G401 (cell line): ENCODE measurements around the gene ALK. TPM values are rescaled to one million over a fixed set of nuclear protein-coding genes. Genes with fewer than 3 reads are reported as not detected.

Experiments
- DNase-seq: peaks from one replicate; pipeline ENCODE4 v3.0.0-alpha.2; 2015; ENCODE audit warnings: low spot score
- in situ Hi-C: cut with HindIII; loops from 2 replicates; pipeline ENCODE4 v1.10.0; 2016; ENCODE audit warnings: low sequenced_read_pairs, mixed read lengths
- total RNA-seq: library from RNA; depleted of rRNA; stranded (reverse); fragments of >200 nt; shearing (Covaris generic); gene quantifications from 2 replicates; pipeline ENCODE4 v1.2.3, GENCODE V29; 2014

ALK gene
- total RNA-seq, 1 experiment from 2014 or later = not detected

- in situ Hi-C loops = no loop called here
- DNase-seq = no peak
Observed at GRCh38 chr2:29225814-29226213, 695.6 kb downstream of the ALK start.

- in situ Hi-C loops = no loop called here
Observed at GRCh38 chr2:29224693-29225551, 696.5 kb downstream of the ALK start.

GRCh38 chr2:29223851-29224692, 697.3 kb downstream of the ALK start:
- in situ Hi-C loops = no loop called here
- DNase-seq = peak; percentile 12

More at GRCh38 chr2:29224693-29225551, 696.5 kb downstream of the ALK start:
- peak; percentile 3 for DNase-seq

- no peak for DNase-seq
Observed at GRCh38 chr2:29223257-29223656, 698.1 kb downstream of the ALK start.

GRCh38 chr2:29222381-29223179, 698.8 kb downstream of the ALK start:
- in situ Hi-C loops = no loop called here
- DNase-seq = no peak

More at GRCh38 chr2:29223257-29223656, 698.1 kb downstream of the ALK start:
- in situ Hi-C loops = no loop called here

- DNase-seq = no peak
- in situ Hi-C loops = no loop called here
Observed at GRCh38 chr2:29220506-29221270, 700.7 kb downstream of the ALK start.

GRCh38 chr2:29219374-29219773, 702.0 kb downstream of the ALK start:
- in situ Hi-C loops = no loop called here

GRCh38 chr2:29218550-29219125, 702.7 kb downstream of the ALK start:
- DNase-seq = no peak
- in situ Hi-C loops = no loop called here

More at GRCh38 chr2:29219374-29219773, 702.0 kb downstream of the ALK start:
- DNase-seq = no peak

GRCh38 chr2:29218071-29218470, 703.3 kb downstream of the ALK start:
- in situ Hi-C loops = no loop called here

GRCh38 chr2:29216609-29216909, 704.8 kb downstream of the ALK start:
- in situ Hi-C loops = no loop called here
- DNase-seq = no peak

More at GRCh38 chr2:29218071-29218470, 703.3 kb downstream of the ALK start:
- no peak for DNase-seq

GRCh38 chr2:29215739-29216608, 705.4 kb downstream of the ALK start:
- in situ Hi-C loops = no loop called here
- DNase-seq = no peak

GRCh38 chr2:29215073-29215472, 706.3 kb downstream of the ALK start:
- no peak for DNase-seq
- in situ Hi-C loops = no loop called here

GRCh38 chr2:29213888-29214291, 707.5 kb downstream of the ALK start:
- in situ Hi-C loops = no loop called here
- no peak for DNase-seq

GRCh38 chr2:29212009-29212408, 709.4 kb downstream of the ALK start:
- in situ Hi-C loops = no loop called here
- DNase-seq = no peak

- no peak for DNase-seq
- in situ Hi-C loops = no loop called here
Observed at GRCh38 chr2:29209551-29209950, 711.8 kb downstream of the ALK start.

GRCh38 chr2:29207352-29208148, 713.8 kb downstream of the ALK start:
- DNase-seq = no peak
- in situ Hi-C loops = no loop called here

GRCh38 chr2:29206941-29207340, 714.4 kb downstream of the ALK start:
- DNase-seq = no peak
- in situ Hi-C loops = no loop called here
